ENCODE measurements around the gene MAEA.
"Not testable (repeated sequence)": the region's sequence is repeated elsewhere in the genome, so short reads cannot be mapped to it uniquely, and the experiment has no call there.

MAEA gene

GRCh38 chr4:1328267-1329155 is 38.8 kb downstream of the MAEA start:
- H3K4me3 ChIP-seq (replicated peaks; ENCODE audit: low read depth, low read length), result no peak overlapping the region
- no peak for DNase-seq (ENCODE audit: low read depth)
- no peak for TF ChIP-seq CTCF (IDR thresholded peaks at IDR 0.05; ENCODE audit: low read length, missing control alignments)

- DNase-seq (ENCODE audit: low read depth), result no peak
- H3K4me3 ChIP-seq (replicated peaks; ENCODE audit: low read depth, low read length), result no peak overlapping the region
- TF ChIP-seq CTCF (IDR thresholded peaks at IDR 0.05; ENCODE audit: low read length, missing control alignments), result no peak
Measured at GRCh38 chr4:1329408-1330371, 40.0 kb downstream of the MAEA start.

- no peak overlapping the region for H3K4me3 ChIP-seq (replicated peaks; ENCODE audit: low read depth, low read length)
- DNase-seq (ENCODE audit: low read depth), result no peak
- TF ChIP-seq CTCF (IDR thresholded peaks at IDR 0.05; ENCODE audit: low read length, missing control alignments), result no peak
Measured at GRCh38 chr4:1330761-1331590, 41.3 kb downstream of the MAEA start.

- no peak for TF ChIP-seq CTCF (IDR thresholded peaks at IDR 0.05; ENCODE audit: low read length, missing control alignments)
- no peak overlapping the region for H3K4me3 ChIP-seq (replicated peaks; ENCODE audit: low read depth, low read length)
- DNase-seq (ENCODE audit: low read depth), result no peak
Measured at GRCh38 chr4:1331591-1332353, 42.1 kb downstream of the MAEA start.

- TF ChIP-seq CTCF (IDR thresholded peaks at IDR 0.05; ENCODE audit: low read length, missing control alignments), result no peak
- no peak for DNase-seq (ENCODE audit: low read depth)
- H3K4me3 ChIP-seq (replicated peaks; ENCODE audit: low read depth, low read length), result no peak overlapping the region
Measured at GRCh38 chr4:1332686-1333085, 43.0 kb downstream of the MAEA start.

- no peak for DNase-seq (ENCODE audit: low read depth)
- H3K4me3 ChIP-seq (replicated peaks; ENCODE audit: low read depth, low read length), result no peak overlapping the region
- no peak for TF ChIP-seq CTCF (IDR thresholded peaks at IDR 0.05; ENCODE audit: low read length, missing control alignments)
Measured at GRCh38 chr4:1333256-1333655, 43.6 kb downstream of the MAEA start.

- not testable (repeated sequence) for DNase-seq (ENCODE audit: low read depth); H3K4me3 ChIP-seq (replicated peaks; ENCODE audit: low read depth, low read length)
Measured at GRCh38 chr4:1333851-1334578, 44.3 kb downstream of the MAEA start.
